DOHH2 (cell line): ENCODE results near the gene GALNT15.
A peak's percentile ranks its signal among the peaks of the same experiment; 100 is the strongest.

Source experiments
- H3F3A ChIP-seq: fragments of 200-600 bp; sonication (generic), shearing (Covaris generic); 2 replicates; pipeline ENCODE4 v1.6.0; 2016; ENCODE audit warnings: antibody characterized with exemption, mild to moderate bottlenecking; ENCODE audit not compliant: control insufficient read depth, insufficient read depth
- H3K27ac ChIP-seq: fragments of 200-600 bp; sonication (generic); 2 replicates; pipeline ENCODE4 v1.5.1; 2014; ENCODE audit warnings: low read depth, mild to moderate bottlenecking, low read length, moderate library complexity
- H3K27me3 ChIP-seq: fragments of 200-600 bp; sonication (generic); 2 replicates; pipeline ENCODE4 v1.6.1; 2014; ENCODE audit warnings: mild to moderate bottlenecking, low read length, mixed read lengths; ENCODE audit not compliant: control insufficient read depth
- H3K36me3 ChIP-seq: fragments of 200-600 bp; sonication (generic); 2 replicates; pipeline ENCODE4 v1.6.1; 2014; ENCODE audit warnings: mild to moderate bottlenecking, low read length, moderate library complexity, mixed read lengths; ENCODE audit not compliant: control insufficient read depth
- H3K4me1 ChIP-seq: fragments of 200-600 bp; sonication (generic); 2 replicates; pipeline ENCODE4 v1.6.1; 2014; ENCODE audit warnings: mild to moderate bottlenecking, low read length, mixed read lengths; ENCODE audit not compliant: control insufficient read depth
- H3K4me2 ChIP-seq: fragments of 200-600 bp; sonication (generic); 2 replicates; pipeline ENCODE4 v1.6.0; 2014; ENCODE audit warnings: mild to moderate bottlenecking, low read length, moderate library complexity
- H3K4me3 ChIP-seq: fragments of 200-600 bp; sonication (generic); 2 replicates; pipeline ENCODE4 v1.5.1; 2014; ENCODE audit warnings: mild to moderate bottlenecking, low read length, mixed read lengths
- H3K79me2 ChIP-seq: fragments of 200-600 bp; sonication (generic); 2 replicates; pipeline ENCODE4 v1.6.1; 2014; ENCODE audit warnings: mild to moderate bottlenecking, low read length, mixed read lengths; ENCODE audit not compliant: control insufficient read depth
- H3K9me2 ChIP-seq: fragments of 200-600 bp; sonication (generic); replicated peaks from 2 replicates; pipeline ENCODE4 v1.6.1; 2014; ENCODE audit warnings: mild to moderate bottlenecking, low read length, mixed read lengths; ENCODE audit not compliant: control insufficient read depth
- H3K9me3 ChIP-seq: fragments of 200-600 bp; sonication (generic); 2 replicates; pipeline ENCODE4 v1.6.1; 2014; ENCODE audit warnings: antibody characterized with exemption, low read length, mixed read lengths; ENCODE audit not compliant: control insufficient read depth, insufficient read depth
- H4K20me1 ChIP-seq: fragments of 200-600 bp; sonication (generic); 2 replicates; pipeline ENCODE4 v1.6.0; 2014; ENCODE audit warnings: low read depth, mild to moderate bottlenecking, antibody characterized with exemption, low read length, moderate library complexity; ENCODE audit not compliant: control insufficient read depth, insufficient read depth
- EZH2phosphoT487 ChIP-seq: fragments of 200-600 bp; sonication (generic); IDR thresholded peaks from 2 replicates; pipeline ENCODE4 v1.6.1; 2017; ENCODE audit warnings: borderline replicate concordance, mild to moderate bottlenecking, antibody characterized with exemption, low read length, moderate library complexity, mixed read lengths
- TF ChIP-seq, protein P1 (sequence below): fragments of 200-600 bp; sonication (generic); IDR thresholded peaks from one replicate; pipeline ENCODE4 v1.5.1; 2014; ENCODE audit warnings: antibody characterized with exemption, mild to moderate bottlenecking, low read depth, low read length; ENCODE audit not compliant: poor library complexity, severe bottlenecking

Gene GALNT15

GRCh38 chr3:16249886-16250285 is 75.4 kb downstream of the GALNT15 start:
- peaks cover 28% of the 10 kb centered on the region for H3K4me1 ChIP-seq
- H3K4me2 ChIP-seq, result no peak overlapping the region
- H3K27me3 ChIP-seq, result peaks cover 13% of the 10 kb centered on the region
- H3K4me3 ChIP-seq, result no peak overlapping the region
- H4K20me1 ChIP-seq, result no peaks in the 10 kb centered on the region
- no peaks in the 10 kb centered on the region for H3K36me3 ChIP-seq
- H3K9me2 ChIP-seq, result no peaks in the 10 kb centered on the region
- H3K79me2 ChIP-seq, result no peaks in the 10 kb centered on the region
- no peak for TF ChIP-seq EZH2phosphoT487
- TF ChIP-seq, protein P1, sequence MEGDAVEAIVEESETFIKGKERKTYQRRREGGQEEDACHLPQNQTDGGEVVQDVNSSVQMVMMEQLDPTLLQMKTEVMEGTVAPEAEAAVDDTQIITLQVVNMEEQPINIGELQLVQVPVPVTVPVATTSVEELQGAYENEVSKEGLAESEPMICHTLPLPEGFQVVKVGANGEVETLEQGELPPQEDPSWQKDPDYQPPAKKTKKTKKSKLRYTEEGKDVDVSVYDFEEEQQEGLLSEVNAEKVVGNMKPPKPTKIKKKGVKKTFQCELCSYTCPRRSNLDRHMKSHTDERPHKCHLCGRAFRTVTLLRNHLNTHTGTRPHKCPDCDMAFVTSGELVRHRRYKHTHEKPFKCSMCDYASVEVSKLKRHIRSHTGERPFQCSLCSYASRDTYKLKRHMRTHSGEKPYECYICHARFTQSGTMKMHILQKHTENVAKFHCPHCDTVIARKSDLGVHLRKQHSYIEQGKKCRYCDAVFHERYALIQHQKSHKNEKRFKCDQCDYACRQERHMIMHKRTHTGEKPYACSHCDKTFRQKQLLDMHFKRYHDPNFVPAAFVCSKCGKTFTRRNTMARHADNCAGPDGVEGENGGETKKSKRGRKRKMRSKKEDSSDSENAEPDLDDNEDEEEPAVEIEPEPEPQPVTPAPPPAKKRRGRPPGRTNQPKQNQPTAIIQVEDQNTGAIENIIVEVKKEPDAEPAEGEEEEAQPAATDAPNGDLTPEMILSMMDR, result no peak
- no peaks in the 10 kb centered on the region for H3F3A ChIP-seq
- no peak overlapping the region for H3K27ac ChIP-seq
- H3K9me3 ChIP-seq, result no peaks in the 10 kb centered on the region

GRCh38 chr3:16251316-16252085 is 77.0 kb downstream of the GALNT15 start:
- TF ChIP-seq, protein P1, result no peak
- no peak for TF ChIP-seq EZH2phosphoT487

GRCh38 chr3:16252243-16252978 is 77.9 kb downstream of the GALNT15 start:
- Histone ChIP-seq H3K9me2 (no peaks in the 10 kb centered on the region), H3K9me3 (no peaks in the 10 kb centered on the region), H3K27me3 (peaks cover 13% of the 10 kb centered on the region), H3K4me2 (peak overlapping the region; percentile 51), H3K79me2 (no peaks in the 10 kb centered on the region), H4K20me1 (no peaks in the 10 kb centered on the region), H3K27ac (no peak overlapping the region), H3K36me3 (no peaks in the 10 kb centered on the region), H3K4me1 (peaks cover 24% of the 10 kb centered on the region), H3F3A (no peaks in the 10 kb centered on the region), H3K4me3 (peak overlapping the region; percentile 31)
- TF ChIP-seq, protein P1, result no peak
- no peak for TF ChIP-seq EZH2phosphoT487

More at GRCh38 chr3:16251316-16252085, 77.0 kb downstream of the GALNT15 start:
- Histone ChIP-seq H3K27me3 (peaks cover 13% of the 10 kb centered on the region), H3K36me3 (no peaks in the 10 kb centered on the region), H3K27ac (no peak overlapping the region), H3K79me2 (no peaks in the 10 kb centered on the region), H3K4me1 (peaks cover 28% of the 10 kb centered on the region), H3K9me3 (no peaks in the 10 kb centered on the region), H3K4me2 (no peak overlapping the region), H4K20me1 (no peaks in the 10 kb centered on the region), H3F3A (no peaks in the 10 kb centered on the region), H3K4me3 (no peak overlapping the region), H3K9me2 (no peaks in the 10 kb centered on the region)
